ENCODE data around the gene TBC1D14. TPM values are rescaled to one million over a fixed set of nuclear protein-coding genes. Genes with fewer than 3 reads are reported as not detected.
"Not testable (repeated sequence)": the region's sequence is repeated elsewhere in the genome, so short reads cannot be mapped to it uniquely, and the experiment has no call there.

The TBC1D14 gene
- total RNA-seq, 1 donor from 2014 or later, result 103 TPM

DNA sequence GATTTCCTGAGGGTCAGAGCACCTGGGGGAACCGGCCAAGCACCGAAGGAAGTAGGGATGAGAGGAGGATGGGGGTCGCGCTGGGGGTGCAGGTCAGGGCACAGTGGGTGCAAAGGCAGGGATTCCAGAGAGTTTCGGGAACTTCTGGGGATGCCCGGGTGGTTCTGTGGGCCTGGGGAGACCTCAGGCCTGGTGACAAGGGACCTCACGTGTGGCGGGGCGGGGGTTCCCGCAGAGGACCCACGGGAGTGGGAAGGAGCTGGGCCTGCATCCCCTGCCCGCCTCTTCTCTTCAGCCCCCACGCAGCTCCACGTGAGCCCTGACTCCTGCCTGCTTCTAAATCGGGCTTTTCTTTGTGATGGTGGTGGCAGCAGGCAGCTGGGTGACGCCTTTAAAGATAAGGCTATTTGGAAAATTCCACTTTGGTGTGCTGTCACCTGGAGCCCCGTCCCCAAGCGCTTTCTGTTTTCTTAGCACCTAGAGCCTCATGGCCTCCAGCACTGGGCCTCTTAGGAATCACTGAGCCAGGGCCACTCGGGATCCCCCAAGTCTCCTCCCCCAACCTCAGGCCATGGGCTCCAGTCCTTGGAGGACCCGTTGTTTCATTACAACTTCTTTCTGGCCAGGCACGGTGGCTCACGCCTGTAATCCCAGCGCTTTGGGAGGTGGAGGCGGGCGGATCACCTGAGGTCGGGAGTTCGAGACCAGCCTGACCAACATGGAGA, 7.1 kb upstream of the TBC1D14 start:
- FAIRE-seq (no peak), DNase-seq (ENCODE audit: low read depth) (no peak)
- TF ChIP-seq CTCF (IDR thresholded peaks at IDR 0.05; ENCODE audit: insufficient read depth, low read length, severe bottlenecking), result no peak
- H3K27me3 ChIP-seq (ENCODE audit: control insufficient read depth, insufficient read depth, low read length), result peaks cover 1% of the 10 kb centered on the region
- no peak overlapping the region for H3K4me3 ChIP-seq (ENCODE audit: low read depth, low read length)
- H3K36me3 ChIP-seq (ENCODE audit: control insufficient read depth, insufficient read depth, low read length), result no peaks in the 10 kb centered on the region

DNA sequence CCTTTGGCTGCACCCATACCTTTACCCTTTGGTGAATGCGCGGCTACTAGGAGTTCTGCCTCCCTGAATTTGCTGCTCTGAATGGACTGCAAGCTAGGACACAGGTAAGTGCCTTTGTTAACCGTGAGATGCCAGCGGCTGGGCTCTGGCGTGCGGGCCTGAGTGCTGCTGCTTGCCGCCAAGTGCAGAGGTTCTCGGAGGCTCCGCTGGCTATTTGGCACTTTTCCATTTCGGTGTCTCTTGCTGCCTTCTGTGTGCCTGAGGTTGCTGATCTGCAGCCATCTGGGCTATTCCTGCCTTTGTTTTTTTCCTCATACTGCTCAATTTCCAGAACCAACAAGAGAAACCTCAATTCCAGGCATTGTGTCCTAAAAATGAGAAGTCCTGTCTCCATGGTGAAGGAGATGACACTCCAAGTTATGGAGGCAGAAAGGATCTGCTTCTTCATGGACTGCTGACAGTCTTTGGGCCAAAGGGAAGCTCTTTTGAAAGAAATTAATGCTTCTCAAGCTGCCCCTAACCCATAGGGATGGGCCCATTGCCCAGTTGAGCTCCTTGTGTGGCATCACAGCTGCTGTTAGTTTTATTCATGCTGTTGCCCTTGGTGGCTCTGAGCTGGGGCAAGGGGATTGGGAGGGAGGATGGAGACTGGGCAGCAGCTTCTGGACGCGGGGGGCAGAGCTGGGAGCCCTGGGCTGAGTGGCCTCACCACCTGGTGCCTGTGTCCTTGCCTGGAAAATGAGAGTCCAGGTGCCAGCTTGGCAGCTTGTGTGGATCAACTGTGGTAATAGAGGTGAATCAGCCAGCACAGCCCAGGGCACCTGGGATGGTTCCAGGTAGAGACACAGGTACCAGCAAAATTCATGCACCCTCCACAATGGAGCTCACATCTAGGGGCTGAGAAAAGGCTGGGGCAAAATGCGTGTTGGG, 3.8 kb upstream of the TBC1D14 start:
- Histone ChIP-seq H3K36me3 (ENCODE audit: control insufficient read depth, insufficient read depth, low read length) (no peaks in the 10 kb centered on the region), H3K4me3 (ENCODE audit: low read depth, low read length) (no peak overlapping the region), H3K27me3 (ENCODE audit: control insufficient read depth, insufficient read depth, low read length) (peaks cover 1% of the 10 kb centered on the region)
- DNase-seq (ENCODE audit: low read depth), result no peak
- no peak for TF ChIP-seq CTCF (IDR thresholded peaks at IDR 0.05; ENCODE audit: insufficient read depth, low read length, severe bottlenecking)
- no peak for FAIRE-seq

GRCh38 chr4:6906486-6906885, 3.1 kb upstream of the TBC1D14 start:
- FAIRE-seq; H3K27me3 ChIP-seq (ENCODE audit: control insufficient read depth, insufficient read depth, low read length); DNase-seq (ENCODE audit: low read depth); H3K4me3 ChIP-seq (ENCODE audit: low read depth, low read length); H3K36me3 ChIP-seq (ENCODE audit: control insufficient read depth, insufficient read depth, low read length): not testable (repeated sequence)

- FAIRE-seq, result no peak
- Histone ChIP-seq H3K27me3 (ENCODE audit: control insufficient read depth, insufficient read depth, low read length) (no peaks in the 10 kb centered on the region), H3K36me3 (ENCODE audit: control insufficient read depth, insufficient read depth, low read length) (no peaks in the 10 kb centered on the region), H3K4me3 (ENCODE audit: low read depth, low read length) (no peak overlapping the region)
- TF ChIP-seq CTCF (IDR thresholded peaks at IDR 0.05; ENCODE audit: insufficient read depth, low read length, severe bottlenecking), result peak; percentile 77
- peak; percentile 46 for DNase-seq (ENCODE audit: low read depth)
Observed at GRCh38 chr4:6907658-6908191, 1.9 kb upstream of the TBC1D14 start.

GRCh38 chr4:6908432-6909112, 1.1 kb upstream of the TBC1D14 start:
- DNase-seq (ENCODE audit: low read depth) (no peak), FAIRE-seq (no peak)
- no peak for TF ChIP-seq CTCF (IDR thresholded peaks at IDR 0.05; ENCODE audit: insufficient read depth, low read length, severe bottlenecking)
- Histone ChIP-seq H3K36me3 (ENCODE audit: control insufficient read depth, insufficient read depth, low read length) (no peaks in the 10 kb centered on the region), H3K4me3 (ENCODE audit: low read depth, low read length) (peak overlapping the region; percentile 59), H3K27me3 (ENCODE audit: control insufficient read depth, insufficient read depth, low read length) (no peaks in the 10 kb centered on the region)

DNA sequence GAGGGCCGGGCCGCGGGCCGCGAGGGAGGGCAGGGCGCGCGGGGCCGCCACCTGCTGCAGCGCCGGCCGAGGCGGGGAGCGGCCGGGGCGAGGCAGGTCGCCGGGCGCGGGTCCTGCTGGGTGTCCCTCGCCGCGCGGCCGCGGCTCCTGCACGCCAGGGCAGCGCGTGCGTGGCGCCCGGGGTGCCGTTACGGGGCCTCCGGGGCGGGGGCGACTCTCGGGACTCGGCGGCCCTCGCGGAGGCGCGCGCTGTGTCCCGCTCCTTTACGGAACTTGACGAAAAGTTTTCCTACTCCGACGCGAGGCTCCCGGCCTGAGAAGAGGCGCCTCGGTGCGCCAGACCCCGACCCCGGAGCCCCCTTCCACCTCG, 329 bp downstream of the TBC1D14 start:
- DNase-seq (ENCODE audit: low read depth), result no peak
- FAIRE-seq, result no peak
- no peaks in the 10 kb centered on the region for H3K36me3 ChIP-seq (ENCODE audit: control insufficient read depth, insufficient read depth, low read length)
- H3K27me3 ChIP-seq (ENCODE audit: control insufficient read depth, insufficient read depth, low read length), result no peaks in the 10 kb centered on the region
- TF ChIP-seq CTCF (IDR thresholded peaks at IDR 0.05; ENCODE audit: insufficient read depth, low read length, severe bottlenecking), result no peak
- H3K4me3 ChIP-seq (ENCODE audit: low read depth, low read length), result peak overlapping the region; percentile 59
